Measurements from ENCODE around the gene NUTF2. TPM values are rescaled to one million over a fixed set of nuclear protein-coding genes. Genes with fewer than 3 reads are reported as not detected.
A peak's percentile ranks its signal among the peaks of the same experiment; 100 is the strongest.
"Not testable (repeated sequence)": the region's sequence is repeated elsewhere in the genome, so short reads cannot be mapped to it uniquely, and the experiment has no call there.

The NUTF2 gene
- total RNA-seq, 2 donors from 2014 or later = 59.8 to 73.9 TPM

DNA sequence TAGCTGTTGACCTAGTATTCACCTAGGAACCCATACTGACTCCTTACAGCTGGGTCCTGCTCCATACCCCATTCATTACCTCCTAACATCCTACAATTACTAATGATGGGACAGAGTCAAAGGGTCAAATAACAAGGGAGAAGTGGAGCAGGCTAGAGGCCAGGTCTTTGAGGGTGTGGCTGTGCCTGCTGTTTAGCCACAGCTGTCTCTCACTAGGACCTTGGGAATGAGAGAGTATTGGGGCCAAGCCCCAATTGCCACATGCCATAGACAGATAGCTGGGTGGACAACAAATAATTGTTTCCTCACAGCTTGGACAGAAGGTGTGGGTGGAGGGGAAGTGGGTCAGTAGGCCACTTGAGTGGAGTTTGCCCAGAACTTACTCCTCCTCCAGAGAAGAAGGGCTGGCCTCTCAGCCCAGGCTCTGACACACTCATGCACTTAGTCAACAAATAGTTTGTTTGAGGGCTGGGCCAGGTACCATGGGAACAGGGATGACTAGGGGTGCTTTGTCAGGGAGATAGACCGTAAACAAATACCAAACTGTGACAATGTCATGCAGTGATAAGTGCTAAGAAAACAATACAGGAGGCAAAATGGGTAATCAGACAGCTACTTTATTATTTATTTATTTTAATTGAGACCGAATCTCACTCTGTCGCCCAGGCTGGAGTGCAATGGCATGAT is 11.0 kb downstream of the NUTF2 start:
- DNase-seq (peak; percentile 84), ATAC-seq (peak; percentile 85 to 96)
- intact Hi-C loops (cut with DNase I) = no loop called here

DNA sequence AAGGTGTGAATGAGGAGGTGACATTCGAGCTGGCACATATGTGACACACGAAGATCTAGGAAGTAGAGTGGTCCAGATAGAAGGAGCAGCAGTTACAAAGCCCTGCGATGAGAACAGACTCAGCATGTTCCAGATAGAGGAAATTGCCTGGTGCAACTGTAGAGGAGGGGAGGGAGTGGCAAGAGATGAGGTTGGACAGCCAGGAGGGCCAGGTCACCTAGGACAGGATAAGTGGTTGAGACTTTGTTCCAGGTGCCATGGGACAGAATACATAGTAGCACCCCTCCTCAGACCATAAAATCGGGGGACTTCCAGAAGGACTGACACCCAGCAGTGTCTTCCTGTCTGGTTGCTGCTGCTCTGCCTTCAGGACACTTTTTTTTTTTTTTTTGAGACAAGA is 11.8 kb downstream of the NUTF2 start:
- intact Hi-C loops (cut with DNase I) = no loop called here
- DNase-seq = no peak
- no peak for ATAC-seq

DNA sequence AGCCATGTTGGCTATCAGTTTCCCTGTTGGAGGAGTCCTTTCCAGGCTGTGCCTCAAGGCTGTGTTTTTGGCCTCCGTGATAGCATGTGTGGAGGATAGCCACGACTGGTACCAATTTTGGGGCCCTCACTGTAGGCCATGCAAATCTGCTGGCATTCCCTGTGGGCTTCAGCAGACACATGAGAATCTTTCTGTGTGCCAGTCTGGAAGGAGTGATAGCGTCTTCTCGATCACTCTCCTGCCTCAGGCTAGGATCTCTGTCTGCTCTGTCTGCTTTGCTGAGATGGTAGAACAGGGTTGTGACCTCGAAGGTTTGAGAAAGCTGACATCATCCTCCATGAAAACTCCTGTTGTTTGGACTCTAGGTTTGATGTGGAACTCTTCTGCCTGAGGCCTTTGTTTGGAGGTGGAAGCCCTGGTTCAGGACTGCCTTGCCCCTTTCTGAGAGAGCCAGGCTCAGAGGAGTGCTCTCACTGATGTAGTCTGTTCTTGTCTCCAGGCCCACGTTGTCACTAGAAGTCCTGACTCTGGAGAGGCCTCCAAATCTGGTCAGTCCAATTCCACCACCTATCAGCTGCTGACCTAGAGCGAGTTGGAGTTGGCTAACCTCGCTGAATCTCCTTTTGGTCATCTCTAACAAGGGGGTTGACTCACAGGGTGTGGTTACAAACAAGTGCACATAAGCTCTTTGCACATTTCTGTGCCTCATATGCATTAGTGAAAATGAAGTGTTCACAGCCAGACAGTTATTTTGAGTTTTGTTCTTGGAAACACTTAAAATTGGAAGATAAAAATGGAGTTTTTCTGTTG is 14.1 kb downstream of the NUTF2 start:
- intact Hi-C loops (cut with DNase I) = no loop called here
- no peak for DNase-seq
- ATAC-seq = peak in 1 of 2 donors; percentile 33

DNA sequence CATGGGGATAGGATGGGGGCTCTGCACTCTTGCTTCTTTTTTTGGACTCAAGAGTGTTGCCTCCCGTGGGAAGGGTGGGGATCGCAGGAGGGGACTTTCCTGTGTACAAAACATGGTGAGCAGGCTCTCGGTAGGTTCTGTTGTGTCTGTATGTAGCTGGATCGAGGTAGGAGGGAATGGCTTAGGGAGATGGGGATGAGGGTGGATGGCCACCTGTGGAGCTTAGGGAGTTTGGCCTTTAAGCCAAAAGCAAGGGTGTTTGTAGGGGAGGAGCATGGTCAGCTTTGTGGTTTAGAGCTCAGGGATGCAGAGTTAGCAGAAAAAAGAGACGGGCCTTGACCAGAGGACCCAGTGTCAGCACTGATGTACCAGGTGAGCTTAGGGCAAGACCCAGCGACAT is 15.1 kb downstream of the NUTF2 start:
- intact Hi-C loops (cut with DNase I) = no loop called here
- ATAC-seq (no peak), DNase-seq (no peak)

DNA sequence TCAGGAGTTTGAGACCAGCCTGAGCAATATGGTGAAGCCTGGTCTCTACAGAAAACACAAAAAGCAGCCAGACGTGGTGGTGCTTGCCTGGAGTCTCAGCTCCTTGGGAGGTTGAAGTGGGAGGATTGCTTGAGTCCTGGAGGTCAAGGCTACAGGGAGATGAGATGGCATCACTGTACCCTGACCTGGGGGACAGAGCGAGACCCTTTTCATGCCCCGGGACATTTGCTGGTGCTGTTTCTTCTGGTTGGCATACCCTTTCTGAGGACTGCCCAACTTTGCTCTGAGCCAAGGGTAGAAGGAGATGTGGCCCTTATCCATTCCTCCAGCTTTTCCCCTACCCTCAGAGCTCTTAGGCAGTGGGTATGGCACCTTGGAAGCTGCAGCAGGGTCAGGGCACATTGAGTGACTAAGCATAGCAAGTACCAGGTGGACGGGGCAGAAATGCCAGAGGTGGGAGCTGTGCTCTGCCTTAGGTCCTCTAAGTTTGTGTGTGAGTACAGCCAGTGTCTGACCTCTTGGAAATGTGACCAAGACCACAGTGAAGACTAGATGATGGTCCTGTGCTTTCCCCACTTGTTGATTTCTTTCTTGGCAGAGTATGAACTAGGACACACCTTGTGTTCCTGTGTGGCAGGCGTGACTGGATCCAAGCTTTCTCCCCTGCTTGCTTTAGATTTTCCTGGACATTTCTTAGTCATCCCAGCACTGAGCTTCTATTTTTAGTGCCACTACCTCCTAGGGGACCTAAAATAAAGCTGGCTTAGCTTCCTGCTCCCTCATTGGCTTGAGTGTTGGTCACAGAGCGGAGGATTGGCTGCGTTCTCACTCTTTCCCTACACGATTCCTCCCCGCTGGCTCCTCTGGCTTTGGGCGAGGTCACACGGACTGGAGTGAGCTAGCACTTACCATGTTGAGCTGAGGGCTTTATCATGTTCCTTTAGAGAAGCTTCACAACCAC is 16.2 kb downstream of the NUTF2 start:
- peak; percentile 88 to 95 for ATAC-seq
- intact Hi-C loops (cut with DNase I) = no loop called here
- DNase-seq = peak; percentile 79

DNA sequence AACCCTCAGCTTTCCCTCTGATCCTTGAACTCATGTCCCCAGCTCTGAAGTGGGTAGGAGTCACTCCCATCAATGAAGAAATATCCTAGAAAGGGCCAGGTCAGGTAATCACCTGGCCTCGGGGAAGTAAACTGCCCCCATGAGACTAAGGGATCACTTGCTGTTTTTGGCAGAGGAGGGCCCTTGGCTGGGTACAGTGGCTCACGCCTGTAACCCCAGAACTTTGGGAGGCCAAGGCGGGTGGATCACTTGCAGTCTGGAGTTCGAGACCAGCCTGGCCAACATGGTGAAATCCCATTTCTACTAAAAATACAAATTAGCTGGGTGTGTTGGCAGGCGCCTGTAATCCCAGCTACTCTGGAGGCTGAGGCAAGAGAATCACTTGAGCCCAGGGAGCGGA is 17.3 kb downstream of the NUTF2 start:
- DNase-seq; intact Hi-C loops (cut with DNase I); ATAC-seq: not testable (repeated sequence)

DNA sequence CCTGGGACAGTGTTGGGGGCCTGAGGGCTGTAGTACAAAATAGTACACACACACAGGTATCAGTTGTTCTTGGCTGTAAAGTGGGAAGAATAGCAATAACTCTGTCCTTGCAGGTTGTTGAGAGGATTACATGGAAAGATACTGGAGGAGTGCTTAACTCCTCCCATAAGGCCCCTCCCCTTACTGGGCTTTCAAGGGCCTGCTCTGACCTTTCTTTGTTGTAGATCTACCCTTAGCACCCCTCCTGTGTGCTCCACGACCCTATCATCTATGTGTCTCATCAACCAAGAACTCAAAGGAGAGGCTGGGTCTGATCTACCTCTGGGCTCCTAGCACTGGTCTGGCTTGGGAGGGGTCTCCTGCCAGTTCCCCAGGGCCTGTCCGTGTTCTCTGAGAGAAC is 17.9 kb downstream of the NUTF2 start:
- intact Hi-C loops (cut with DNase I) = no loop called here
- ATAC-seq = no peak
- DNase-seq = no peak

DNA sequence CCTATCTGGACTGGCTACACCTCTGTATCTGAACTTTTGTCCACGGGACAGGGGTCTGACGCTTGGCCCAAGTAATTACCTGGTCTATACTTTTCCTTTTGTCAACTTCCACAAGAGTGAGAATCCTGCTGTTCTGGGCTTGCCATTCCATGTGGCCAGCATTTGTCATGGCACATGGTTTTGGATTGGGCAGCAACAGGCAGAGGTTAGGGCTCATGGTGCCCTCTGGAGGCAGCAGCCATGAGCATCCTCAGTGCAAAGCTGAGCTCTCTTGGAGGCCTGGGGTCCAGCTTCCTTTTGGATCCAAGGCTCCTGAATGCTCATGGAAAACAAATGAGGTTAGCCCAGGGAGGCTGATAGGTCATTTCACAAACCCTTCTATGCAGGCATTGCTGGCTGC is 18.6 kb downstream of the NUTF2 start:
- intact Hi-C loops (cut with DNase I) = no loop called here
- DNase-seq = no peak
- ATAC-seq = peak in 1 of 2 donors; percentile 17

DNA sequence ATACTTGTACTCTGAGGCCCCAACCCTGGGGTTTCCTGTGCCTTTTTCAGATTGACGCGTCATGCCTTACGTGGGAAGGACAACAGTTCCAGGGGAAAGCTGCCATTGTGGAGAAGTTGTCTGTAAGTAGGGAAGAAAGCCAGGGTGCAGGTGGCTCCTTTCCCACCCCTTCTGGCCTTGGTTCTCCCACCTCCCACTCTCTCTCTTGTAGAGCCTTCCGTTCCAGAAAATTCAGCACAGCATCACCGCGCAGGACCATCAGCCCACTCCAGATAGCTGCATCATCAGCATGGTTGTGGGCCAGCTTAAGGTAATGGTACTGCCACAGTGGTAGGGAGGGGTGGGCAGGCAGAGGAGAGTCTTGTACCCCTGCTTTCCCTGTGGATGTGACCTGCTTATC is 21.6 kb downstream of the NUTF2 start:
- intact Hi-C loops (cut with DNase I) = no loop called here
- ATAC-seq = no peak
- no peak for DNase-seq

DNA sequence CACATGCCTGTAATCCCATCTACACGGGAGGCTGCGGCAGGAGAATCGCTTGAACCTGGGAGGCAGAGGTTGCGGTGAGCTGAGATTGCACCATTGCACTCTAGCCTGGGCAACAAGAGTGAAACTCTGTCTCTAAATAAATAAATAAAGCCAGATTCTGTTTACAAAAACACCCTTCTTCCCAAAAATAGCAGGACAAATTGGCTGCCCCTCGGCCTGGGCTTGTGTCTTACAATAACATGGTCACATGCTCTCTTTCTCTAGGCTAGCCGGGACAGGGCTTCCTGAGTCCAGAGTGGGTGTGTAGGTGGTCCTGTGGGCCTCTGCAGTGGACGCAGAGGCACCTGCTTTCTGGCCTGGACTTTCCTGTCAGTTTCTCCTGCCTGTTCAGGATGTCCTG is 22.9 kb downstream of the NUTF2 start:
- DNase-seq (no peak), ATAC-seq (no peak)
- intact Hi-C loops (cut with DNase I) = no loop called here

DNA sequence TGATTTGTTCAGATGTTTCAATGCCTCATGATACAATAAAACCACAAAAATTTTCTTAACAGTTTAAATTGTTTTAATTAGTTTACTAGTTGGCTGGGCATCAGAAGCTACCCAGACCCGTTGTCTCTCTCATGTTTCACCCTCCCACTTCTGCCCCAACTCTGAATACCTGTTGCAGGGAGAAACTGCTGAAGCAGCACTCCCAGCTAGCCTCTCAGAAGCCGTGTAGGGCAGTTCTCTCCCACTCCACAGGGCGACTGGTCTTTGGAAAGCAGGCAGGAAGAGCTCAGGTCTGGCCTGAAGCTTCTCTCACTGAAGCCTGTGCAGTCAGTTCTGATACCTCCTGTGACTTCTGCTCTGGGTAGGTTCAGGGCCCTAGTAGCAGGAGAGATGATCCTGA is 24.5 kb downstream of the NUTF2 start:
- DNase-seq (no peak), ATAC-seq (no peak)
- intact Hi-C loops (cut with DNase I) = no loop called here

DNA sequence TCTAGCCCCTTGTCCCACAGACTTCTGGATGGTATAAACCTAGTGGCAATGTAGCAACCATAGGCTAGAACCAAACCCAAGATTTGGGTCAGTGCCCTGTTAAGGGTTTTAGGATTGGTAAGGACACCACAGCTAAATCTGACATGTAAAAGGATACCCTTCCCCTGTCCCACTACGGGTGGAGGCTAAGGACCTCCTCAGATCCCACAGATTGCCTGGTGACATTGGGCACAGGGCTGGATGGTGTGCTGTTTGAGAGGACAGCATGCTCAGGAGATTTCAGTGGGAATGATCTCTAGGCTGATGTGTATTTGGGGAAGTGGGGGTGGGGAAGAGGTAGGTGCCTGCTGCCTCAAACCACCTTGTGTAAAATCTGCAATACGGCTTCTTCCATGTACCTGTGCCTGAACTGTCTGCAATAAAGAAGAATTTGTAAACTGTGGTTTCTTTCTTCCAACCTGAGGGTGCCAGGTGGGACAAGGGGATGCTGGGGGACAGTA is 25.4 kb downstream of the NUTF2 start:
- intact Hi-C loops (cut with DNase I) = loop anchor here in 1 of 2 donors (2.0 kb wide), 1 partner anchor 27 kb away; no protein-coding TSS in a partner anchor
- DNase-seq (no peak), ATAC-seq (no peak)

DNA sequence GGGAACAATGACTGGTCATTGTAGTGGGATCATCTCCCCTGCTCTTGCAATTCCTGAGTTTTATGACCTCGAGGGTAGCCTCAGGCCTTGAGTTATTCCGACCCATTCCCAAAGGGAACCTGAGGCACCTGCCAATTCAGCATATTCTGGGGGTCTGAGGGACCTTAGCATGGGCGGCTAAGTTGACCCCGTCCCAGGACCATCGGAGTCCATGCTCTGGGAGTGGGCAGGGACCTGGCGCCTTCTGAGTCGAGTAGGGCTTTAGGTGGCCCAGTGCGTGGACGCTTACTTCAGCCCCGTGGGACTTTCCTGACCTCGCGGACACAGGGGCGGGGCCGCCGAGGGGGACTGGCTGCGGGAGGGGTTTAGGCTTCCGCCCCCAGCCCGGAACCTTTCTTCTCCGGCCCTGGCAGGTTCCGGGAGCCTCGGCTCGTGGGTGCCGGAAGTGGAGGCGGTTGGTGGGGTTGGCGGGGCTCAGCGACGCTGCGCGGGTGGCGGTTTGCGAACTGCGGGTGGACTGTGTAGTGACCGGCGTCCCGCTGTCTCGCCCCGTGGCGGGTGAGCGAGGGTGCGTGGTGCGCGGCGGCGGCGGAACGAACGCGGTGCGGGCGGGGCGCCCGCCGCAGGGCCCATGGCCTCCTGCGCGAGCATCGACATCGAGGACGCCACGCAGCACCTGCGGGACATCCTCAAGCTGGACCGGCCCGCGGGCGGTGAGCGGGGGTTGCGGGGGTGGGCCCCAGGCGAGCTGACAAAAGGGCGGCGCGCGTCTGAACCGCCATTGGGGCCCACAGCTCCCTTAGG is 26.1 kb downstream of the NUTF2 start, which contains the start of gene EDC4:
Gene EDC4, plus strand, starts transcription at position 422 of the 804 bp plus-strand sequence. Its CDS starts 210 bp downstream, at position 632.
- intact Hi-C loops (cut with DNase I) = loop anchor here in 1 of 2 donors (2.0 kb wide), 1 partner anchor 28 kb away; no protein-coding TSS in a partner anchor
- peak; percentile 93 to 95 for ATAC-seq
- peak; percentile 88 for DNase-seq

DNA sequence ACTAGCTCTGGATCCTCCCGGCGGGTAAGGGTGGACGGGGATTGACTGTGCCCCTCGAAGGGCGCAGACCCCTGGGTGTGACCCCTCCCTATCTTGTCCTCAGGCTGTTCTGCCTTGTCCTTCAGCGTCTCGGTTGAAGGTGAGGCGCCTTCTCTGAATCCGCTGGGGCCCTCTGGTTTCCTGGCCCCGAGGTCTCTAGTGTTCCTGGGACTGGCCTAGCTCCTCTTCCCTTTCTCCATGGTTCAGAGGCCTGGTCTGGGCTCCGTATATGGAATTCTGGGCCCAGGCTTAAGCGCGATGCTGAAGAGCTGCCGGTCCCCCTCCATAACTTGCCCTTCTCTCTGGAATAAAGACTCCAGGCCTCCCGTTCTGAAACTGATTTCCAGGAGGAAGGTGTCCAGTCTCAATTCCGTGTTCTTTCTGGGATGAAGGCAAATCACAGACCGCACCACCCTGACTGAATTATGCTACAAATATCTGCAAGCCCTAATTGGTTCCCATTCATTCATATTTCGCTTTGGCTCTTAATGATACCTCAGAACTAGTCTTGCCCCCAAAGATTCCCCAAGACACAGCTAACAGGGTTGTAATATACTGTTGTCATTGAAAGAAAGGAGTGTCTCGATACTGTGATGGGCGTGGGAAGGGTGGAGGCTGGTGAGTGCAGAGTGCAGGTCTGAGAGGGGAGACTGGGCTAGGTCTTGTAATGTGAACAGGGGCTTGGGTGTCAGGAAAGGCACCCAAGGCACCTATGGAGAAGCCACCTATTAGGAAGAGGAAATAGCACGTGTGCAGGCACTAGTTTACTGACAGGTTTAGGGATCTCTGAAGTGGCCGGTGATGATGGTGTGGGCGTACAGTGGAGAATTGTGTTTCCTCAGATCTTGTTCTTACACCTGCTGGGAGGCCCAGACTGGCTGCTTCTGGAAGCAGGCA is 27.0 kb downstream of the NUTF2 start:
- ATAC-seq (peak; percentile 14 to 18), DNase-seq (no peak)
- intact Hi-C loops (cut with DNase I) = loop anchor here in 1 of 2 donors (2.0 kb wide), 1 partner anchor 29 kb away; no protein-coding TSS in a partner anchor

DNA sequence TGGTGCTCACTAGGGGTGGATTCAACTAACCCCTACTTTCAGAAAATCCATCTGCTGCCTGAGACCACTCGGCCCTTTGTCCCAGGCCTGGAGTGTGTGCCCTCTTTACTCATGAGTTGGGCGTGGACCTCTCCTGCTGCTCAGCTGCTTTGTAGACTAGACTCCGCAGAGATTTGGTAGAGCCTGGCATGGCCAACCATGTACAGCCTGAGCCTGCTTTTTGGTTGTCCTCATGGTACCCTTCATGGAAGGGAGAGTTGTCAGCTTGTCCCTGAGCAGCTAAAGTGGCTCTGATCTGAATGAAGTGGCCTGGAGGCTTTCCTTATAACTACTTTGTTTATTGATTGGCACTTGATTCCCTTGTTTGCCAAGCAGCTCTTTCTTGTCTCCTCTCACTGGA is 27.6 kb downstream of the NUTF2 start:
- intact Hi-C loops (cut with DNase I) = no loop called here
- DNase-seq = no peak
- no peak for ATAC-seq

DNA sequence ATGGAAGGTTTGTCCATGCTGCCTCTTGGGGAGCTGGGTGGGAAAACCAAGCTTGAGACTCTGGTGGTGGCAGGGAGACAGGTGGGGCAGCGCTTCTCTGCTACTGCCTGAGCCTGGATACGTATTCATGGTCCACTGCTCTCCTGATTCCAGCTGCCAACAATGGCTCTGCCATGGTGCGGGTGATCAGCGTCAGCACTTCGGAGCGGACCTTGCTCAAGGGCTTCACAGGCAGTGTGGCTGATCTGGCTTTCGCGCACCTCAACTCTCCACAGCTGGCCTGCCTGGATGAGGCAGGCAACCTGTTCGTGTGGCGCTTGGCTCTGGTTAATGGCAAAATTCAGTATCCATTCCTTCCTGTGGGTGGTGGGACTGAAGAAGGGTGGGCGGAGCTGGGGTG is 30.3 kb downstream of the NUTF2 start:
- ATAC-seq = no peak
- intact Hi-C loops (cut with DNase I) = no loop called here
- no peak for DNase-seq

DNA sequence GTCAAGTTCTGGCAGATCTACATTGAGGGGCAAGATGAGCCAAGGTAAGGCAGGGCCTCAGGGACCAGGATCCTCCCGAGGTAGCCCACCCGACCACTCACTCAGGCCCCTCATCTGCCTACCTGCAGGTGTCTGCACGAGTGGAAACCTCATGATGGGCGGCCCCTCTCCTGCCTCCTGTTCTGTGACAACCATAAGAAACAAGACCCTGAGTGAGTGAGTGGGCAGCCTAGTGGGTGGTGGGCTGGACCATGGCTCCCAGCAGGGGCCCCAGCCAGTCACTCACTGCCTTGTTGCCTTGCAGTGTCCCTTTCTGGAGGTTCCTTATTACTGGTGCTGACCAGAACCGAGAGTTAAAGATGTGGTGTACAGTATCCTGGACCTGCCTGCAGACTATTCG is 31.5 kb downstream of the NUTF2 start:
- no peak for ATAC-seq
- no peak for DNase-seq
- intact Hi-C loops (cut with DNase I) = no loop called here

Data from left cardiac atrium (tissue), 4 donors.